ENCODE data around the gene USP12.

DNA sequence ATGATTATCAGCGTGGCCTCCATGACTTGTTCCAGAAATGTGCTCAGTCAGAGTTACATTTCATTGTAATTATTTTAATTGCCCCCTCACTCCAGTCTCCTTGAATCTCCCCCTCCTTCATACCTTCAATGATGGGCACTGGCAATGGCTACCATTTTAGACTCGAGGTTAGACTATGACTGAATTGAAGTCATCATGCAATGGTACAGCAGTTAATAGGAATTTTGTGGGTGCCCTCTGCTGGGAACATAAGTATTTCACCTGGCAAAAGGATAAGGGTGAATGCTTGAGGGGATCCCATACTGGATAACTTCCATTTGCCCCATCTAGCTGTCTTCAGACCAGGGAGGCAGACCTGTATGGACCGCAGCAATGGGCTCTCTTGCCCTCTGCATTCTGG is 32.2 kb upstream of the USP12 start:
- TF ChIP-seq, protein P1, sequence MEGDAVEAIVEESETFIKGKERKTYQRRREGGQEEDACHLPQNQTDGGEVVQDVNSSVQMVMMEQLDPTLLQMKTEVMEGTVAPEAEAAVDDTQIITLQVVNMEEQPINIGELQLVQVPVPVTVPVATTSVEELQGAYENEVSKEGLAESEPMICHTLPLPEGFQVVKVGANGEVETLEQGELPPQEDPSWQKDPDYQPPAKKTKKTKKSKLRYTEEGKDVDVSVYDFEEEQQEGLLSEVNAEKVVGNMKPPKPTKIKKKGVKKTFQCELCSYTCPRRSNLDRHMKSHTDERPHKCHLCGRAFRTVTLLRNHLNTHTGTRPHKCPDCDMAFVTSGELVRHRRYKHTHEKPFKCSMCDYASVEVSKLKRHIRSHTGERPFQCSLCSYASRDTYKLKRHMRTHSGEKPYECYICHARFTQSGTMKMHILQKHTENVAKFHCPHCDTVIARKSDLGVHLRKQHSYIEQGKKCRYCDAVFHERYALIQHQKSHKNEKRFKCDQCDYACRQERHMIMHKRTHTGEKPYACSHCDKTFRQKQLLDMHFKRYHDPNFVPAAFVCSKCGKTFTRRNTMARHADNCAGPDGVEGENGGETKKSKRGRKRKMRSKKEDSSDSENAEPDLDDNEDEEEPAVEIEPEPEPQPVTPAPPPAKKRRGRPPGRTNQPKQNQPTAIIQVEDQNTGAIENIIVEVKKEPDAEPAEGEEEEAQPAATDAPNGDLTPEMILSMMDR (conservative IDR thresholded peaks at IDR 0.05) = peak; percentile 19
- TF ChIP-seq ZFX (IDR thresholded peaks at IDR 0.05) = no peak

Data from C4-2B (cell line).